Epithelial cell of proximal tubule (primary cell): ENCODE data around the gene IL4I1. TPM values are rescaled to one million over a fixed set of nuclear protein-coding genes. Genes with fewer than 3 reads are reported as not detected.

Experiments
- DNase-seq: peaks from one replicate; pipeline ENCODE4 v3.0.0-alpha.2; 2011; ENCODE audit warnings: low read depth
- H3K4me3 ChIP-seq: 2 replicates; pipeline ENCODE4 v1.5.1; 2011; ENCODE audit warnings: low read depth, mild to moderate bottlenecking, low read length
- CTCF ChIP-seq: conservative IDR thresholded peaks from 2 replicates; pipeline ENCODE4 v1.5.1; 2012; ENCODE audit warnings: low read depth, mild to moderate bottlenecking, low read length
- total RNA-seq: library from RNA; depleted of rRNA; stranded (reverse); fragments of >200 nt; gene quantifications from 2 replicates; pipeline ENCODE4 v1.2.3, GENCODE V29; 2015

IL4I1 gene
- total RNA-seq, 1 donor from 2014 or later: 9.5 TPM

- H3K4me3 ChIP-seq: peak overlapping the region; percentile 61
- TF ChIP-seq CTCF: no peak
- peak; percentile 59 for DNase-seq
These were observed 18.6 kb downstream of the IL4I1 start for GRCh38 chr19:49877879-49878743.

GRCh38 chr19:49877020-49877878 is 19.4 kb downstream of the IL4I1 start, which contains the start of the genes AKT1S1 and TBC1D17:
Gene AKT1S1, minus strand, starts transcription at chr19:49877355. Its CDS starts 4,060 bp downstream, at chr19:49873295.
Gene TBC1D17, plus strand, starts transcription at chr19:49877702. Its CDS starts 22 bp downstream, at chr19:49877724.
- DNase-seq: peak; percentile 98
- H3K4me3 ChIP-seq: peak within 1 kb of the TSS; percentile 61
- TF ChIP-seq CTCF: no peak

GRCh38 chr19:49876422-49877019 is 20.2 kb downstream of the IL4I1 start:
- DNase-seq: peak; percentile 93
- peak overlapping the region; percentile 61 for H3K4me3 ChIP-seq
- no peak for TF ChIP-seq CTCF

- peak overlapping the region; percentile 61 for H3K4me3 ChIP-seq
- no peak for DNase-seq
- no peak for TF ChIP-seq CTCF
These were observed 20.7 kb downstream of the IL4I1 start for GRCh38 chr19:49875857-49876421.

DNA sequence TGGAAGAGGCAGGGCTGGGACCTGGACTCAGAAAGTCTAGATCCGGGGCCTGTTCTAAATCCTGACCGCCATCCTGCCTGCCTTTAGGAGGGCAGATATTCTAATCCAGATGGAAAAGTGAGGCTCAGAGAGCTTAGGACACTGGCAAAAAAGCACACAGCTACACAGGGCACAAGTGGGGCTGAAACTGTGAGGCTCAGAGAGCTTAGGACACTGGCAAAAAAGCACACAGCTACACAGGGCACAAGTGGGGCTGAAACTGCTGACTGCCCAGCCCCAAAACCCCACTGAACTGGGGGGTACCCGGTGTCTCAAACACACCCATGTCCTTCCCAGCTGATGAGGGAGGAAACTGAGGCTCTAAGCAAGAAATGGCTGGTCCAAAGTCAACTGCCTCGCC is 21.5 kb downstream of the IL4I1 start:
- peak overlapping the region; percentile 61 for H3K4me3 ChIP-seq
- no peak for TF ChIP-seq CTCF
- no peak for DNase-seq

DNA sequence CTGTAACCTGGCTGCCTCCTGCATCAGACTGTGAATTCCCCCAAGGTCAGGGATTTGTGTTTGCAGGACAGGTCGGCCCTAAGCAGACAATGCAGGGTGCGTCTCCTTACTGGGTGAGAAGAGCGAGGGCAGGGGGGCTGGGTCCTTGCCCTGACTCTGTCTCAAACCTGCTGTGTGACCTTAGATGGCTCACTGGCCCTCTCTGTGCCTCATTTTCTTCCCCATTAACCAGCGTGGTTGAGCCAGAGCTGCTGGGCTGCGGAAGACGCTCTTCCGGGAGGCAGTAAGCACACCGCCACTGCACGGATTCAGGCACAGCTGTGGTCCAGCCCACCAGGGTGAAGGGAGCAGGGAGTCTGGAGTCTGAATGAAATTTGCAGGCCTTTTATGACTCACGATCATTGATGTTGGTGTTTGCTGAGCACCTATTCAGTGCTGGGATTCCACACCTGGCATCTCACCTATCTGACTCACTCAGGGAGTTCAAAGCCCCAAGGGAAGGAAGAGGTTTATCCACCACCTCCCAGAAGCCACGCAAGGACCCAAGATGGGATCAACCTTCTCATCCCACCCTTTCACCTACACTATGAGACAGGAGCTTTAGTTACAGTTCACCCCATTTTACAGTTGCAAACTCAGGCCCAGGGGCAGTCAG is 22.1 kb downstream of the IL4I1 start:
- DNase-seq: no peak
- H3K4me3 ChIP-seq: no peak overlapping the region
- TF ChIP-seq CTCF: no peak
